Measurements from ENCODE around the gene OR4C15.

OR4C15 gene

DNA sequence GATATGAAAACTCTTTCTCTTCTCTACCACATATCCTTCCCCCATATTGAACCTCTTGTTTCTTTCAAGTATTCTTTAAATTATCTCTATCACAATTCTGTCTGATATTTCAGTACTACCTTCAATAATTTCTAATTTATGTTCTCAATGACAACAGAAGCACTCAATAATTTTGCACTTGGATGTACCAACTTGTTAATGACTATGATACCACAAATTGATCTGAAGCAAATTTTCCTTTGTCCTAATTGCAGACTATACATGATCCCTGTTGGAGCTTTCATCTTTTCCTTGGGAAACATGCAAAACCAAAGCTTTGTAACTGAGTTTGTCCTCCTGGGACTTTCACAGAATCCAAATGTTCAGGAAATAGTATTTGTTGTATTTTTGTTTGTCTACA is at the start of gene OR4C15:
OR4C15 (plus strand) TSS at position 301 of the 400 bp plus-strand sequence; CDS start at position 301, 0 bp downstream.
- DNase-seq: no peak

DNA sequence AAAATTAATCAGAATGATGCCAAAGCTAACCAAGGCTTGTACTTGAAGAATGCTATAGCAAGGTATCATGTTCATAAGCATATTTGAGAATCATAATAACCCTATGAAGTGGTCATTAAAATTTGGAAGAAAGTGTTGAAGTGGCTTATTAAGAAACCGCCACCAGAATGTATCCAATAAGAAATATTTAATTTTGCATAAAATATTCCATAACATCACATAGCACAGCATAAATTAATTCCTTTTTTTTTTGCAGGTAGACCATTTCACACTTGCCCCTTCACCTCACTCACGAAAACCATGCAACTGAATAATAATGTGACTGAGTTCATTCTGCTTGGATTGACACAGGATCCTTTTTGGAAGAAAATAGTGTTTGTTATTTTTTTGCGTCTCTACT is 17.6 kb downstream of the OR4C15 start, which contains the start of gene OR4C16:
OR4C16 (plus strand) TSS at position 301 of the 400 bp plus-strand sequence; CDS start at position 301, 0 bp downstream.
- in situ Hi-C loops (cut with MboI; ENCODE audit: low pct_unique_long_range_greater_than_20kb, low sequenced_read_pairs): no loop called here
- no peak for DNase-seq

More for the DNA sequence above, at the start of gene OR4C15:
- in situ Hi-C loops (cut with MboI; ENCODE audit: low pct_unique_long_range_greater_than_20kb, low sequenced_read_pairs): no loop called here

DNA sequence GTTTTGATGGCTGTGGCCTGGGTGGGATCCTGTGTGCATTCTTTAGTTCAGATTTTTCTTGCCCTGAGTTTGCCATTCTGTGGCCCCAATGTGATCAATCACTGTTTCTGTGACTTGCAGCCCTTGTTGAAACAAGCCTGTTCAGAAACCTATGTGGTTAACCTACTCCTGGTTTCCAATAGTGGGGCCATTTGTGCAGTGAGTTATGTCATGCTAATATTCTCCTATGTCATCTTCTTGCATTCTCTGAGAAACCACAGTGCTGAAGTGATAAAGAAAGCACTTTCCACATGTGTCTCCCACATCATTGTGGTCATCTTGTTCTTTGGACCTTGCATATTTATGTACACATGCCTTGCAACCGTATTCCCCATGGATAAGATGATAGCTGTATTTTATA is 18.3 kb downstream of the OR4C15 start:
- in situ Hi-C loops (cut with MboI; ENCODE audit: low pct_unique_long_range_greater_than_20kb, low sequenced_read_pairs): no loop called here

More for the DNA sequence above, 18.3 kb downstream of the OR4C15 start:
- no peak for DNase-seq
